ENCODE results near the gene FAM20C. TPM values are rescaled to one million over a fixed set of nuclear protein-coding genes. Genes with fewer than 3 reads are reported as not detected.

Gene FAM20C
- total RNA-seq, result 34.8 and 47.4 TPM in 2 replicates

GRCh38 chr7:191981-192649 lies at the start of gene FAM20C:
FAM20C (plus strand) TSS chr7:192571; CDS start chr7:193200, 629 bp downstream.

DNA sequence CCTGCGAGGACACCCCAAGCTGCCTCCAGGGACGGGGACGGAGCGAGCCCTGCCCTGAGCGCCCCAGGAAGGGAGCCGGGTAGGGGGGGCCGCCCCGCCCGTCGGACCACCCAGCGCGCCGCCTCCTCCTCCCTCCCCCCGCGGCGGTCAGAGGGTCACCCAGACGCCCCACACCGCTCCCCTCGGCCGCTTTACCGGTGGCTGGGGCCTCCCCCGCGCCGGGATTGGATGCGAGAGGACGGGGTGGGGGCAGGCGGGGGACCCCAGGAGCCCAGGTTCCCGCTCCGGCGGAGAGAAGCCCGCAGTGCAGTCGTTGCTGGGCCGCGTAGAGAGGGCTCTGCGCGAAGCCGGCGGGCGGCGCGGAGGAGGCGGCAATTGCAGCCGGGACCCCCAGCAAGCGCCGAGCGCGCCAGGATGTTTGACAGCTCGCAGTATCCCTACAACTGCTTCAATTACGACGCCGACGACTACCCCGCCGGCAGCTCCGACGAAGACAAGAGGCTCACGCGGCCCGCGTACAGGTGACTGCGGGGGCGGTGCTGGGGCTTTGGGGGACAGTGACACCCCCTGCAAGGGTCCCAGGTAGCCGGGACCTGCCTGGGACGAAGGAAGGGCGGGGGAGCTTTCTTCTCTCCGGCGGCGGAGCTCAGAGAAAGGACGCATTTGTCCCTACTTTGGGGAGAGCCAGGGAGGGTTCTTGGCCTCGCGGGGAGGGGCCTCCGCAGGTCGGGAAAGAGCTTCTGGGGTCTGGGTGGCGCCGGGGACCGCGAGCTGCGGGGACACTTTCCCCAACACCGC lies 97.6 kb downstream of the FAM20C start, which contains the start of gene FOXL3:
Gene FOXL3, plus strand, starts transcription at position 415 of the 798 bp plus-strand sequence. Its CDS starts 0 bp downstream, at position 415.

Other genes starting within 250 kb of the FAM20C start
- not detected in 2 replicates for gene FOXL3, start 97.6 kb downstream of the FAM20C start, total RNA-seq

All from pericardium fibroblast (primary cell).